MM.1S (cell line): ENCODE results near the gene CNTNAP2.

ENCODE experiments used
- EZH2 ChIP-seq: fragments of 300-600 bp; sonication (generic); optimal IDR thresholded peaks from 2 replicates; pipeline ENCODE3; 2017; ENCODE audit warnings: low read depth, mild to moderate bottlenecking, antibody characterized with exemption, low read length, mixed read lengths
- TF ChIP-seq, protein P1 (sequence below): fragments of 300-600 bp; sonication (generic); IDR thresholded peaks from 2 replicates; pipeline ENCODE4 v1.5.1; 2016; ENCODE audit warnings: antibody characterized with exemption, low read length, mixed read lengths

DNA sequence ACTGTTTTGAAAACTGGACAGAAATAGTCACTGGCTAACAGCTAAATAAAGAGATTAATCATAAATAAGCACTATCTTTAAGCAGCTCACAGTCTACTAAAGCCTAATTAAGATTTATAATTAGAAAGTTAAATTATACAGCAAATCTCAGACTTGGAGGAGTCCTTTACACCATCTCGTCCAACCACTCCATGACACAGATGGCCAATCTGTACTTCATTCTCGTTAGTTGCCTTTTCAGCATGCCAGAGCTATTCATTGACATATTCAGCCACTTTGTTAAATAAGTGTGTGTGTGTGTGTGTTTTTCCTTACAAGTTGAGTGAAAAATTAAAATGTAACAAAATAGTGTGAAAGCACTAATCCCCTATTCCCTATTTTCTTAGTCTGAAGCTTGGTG, 1066.7 kb downstream of the CNTNAP2 start:
- TF ChIP-seq, protein P1, sequence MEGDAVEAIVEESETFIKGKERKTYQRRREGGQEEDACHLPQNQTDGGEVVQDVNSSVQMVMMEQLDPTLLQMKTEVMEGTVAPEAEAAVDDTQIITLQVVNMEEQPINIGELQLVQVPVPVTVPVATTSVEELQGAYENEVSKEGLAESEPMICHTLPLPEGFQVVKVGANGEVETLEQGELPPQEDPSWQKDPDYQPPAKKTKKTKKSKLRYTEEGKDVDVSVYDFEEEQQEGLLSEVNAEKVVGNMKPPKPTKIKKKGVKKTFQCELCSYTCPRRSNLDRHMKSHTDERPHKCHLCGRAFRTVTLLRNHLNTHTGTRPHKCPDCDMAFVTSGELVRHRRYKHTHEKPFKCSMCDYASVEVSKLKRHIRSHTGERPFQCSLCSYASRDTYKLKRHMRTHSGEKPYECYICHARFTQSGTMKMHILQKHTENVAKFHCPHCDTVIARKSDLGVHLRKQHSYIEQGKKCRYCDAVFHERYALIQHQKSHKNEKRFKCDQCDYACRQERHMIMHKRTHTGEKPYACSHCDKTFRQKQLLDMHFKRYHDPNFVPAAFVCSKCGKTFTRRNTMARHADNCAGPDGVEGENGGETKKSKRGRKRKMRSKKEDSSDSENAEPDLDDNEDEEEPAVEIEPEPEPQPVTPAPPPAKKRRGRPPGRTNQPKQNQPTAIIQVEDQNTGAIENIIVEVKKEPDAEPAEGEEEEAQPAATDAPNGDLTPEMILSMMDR, result no peak
- TF ChIP-seq EZH2, result no peak
